NAMALWA (cell line): ENCODE results near the gene VIPR1.
A peak's percentile ranks its signal among the peaks of the same experiment; 100 is the strongest.

Experiments used
- DNase-seq: peaks from one replicate; pipeline ENCODE4 v3.0.0-alpha.2; 2015; ENCODE audit warnings: low spot score

VIPR1 gene

DNA sequence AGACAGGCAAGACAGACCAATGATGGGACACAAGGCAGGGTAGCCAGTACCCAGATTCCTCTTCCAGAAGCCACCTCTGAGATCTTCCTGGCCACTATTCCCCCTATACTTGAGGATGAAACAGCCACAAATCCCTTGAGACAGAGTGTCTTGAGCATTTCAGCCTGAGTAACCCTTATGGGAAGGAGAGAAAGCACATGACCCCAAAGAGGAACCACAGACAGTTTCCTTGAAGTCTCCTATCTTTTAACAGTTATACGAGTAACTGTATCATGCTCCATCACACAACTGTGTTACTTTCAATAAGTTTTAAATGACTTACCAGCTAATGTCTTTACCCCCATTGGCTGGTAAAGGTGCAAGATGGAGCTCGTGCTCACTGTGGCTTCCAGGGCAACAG, 9.3 kb downstream of the VIPR1 start:
- DNase-seq = no peak

DNA sequence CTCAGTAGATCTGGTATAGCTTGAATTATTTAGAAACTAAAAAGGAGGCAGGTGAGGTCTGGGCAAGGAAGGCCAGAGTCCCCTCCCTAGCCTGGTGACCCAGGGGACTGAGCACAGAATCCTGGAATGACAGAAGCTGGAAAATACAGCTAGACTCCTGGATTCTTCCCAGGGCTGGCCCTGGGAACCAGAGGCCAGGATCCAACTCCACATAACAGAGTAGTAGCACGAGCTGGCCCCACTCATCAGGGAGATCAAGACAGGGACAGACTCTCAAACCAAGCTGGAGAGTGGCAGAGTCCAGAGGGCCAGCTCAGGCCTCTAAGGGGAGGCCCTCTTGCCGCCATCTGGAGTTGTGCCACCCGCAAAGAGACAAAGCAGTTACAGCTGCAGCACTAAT, 10.7 kb downstream of the VIPR1 start:
- DNase-seq = no peak

DNA sequence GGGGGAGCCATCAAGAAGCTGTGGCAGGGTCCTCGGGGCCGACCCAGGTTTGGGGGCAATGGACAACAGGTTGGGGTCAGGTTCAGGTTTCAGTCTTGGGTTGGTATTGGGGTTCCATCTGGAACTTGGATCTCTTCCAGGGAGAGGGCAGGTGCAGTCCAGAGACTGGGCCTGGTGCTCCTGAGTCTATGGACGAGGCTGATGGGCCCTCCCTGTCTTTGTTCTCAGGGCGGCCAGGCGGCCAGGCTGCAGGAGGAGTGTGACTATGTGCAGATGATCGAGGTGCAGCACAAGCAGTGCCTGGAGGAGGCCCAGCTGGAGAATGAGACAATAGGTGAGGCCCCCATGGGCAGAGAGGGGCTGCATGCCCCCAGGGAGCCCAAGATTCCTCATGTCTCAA, 11.1 kb downstream of the VIPR1 start:
- DNase-seq = no peak

DNA sequence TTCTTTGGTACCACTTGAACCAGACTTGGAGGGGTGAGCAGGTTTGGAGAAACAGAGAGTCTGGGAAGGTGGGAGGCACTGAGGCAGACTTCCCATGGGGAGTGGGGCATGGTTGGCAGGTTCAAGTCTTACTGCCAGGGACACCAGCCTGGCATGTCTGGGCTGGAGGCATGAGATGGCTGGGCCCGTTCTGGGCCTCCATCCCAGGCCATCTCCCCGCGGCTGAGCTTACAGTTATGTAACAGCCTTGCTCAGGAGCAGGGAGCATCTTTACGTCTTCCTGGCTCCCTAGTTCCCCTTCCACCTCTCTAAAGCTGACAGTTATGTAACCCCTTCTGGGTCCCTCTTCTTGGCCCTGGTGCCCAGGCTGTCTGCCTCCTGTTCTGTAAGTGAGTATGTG, 12.4 kb downstream of the VIPR1 start:
- no peak for DNase-seq

DNA sequence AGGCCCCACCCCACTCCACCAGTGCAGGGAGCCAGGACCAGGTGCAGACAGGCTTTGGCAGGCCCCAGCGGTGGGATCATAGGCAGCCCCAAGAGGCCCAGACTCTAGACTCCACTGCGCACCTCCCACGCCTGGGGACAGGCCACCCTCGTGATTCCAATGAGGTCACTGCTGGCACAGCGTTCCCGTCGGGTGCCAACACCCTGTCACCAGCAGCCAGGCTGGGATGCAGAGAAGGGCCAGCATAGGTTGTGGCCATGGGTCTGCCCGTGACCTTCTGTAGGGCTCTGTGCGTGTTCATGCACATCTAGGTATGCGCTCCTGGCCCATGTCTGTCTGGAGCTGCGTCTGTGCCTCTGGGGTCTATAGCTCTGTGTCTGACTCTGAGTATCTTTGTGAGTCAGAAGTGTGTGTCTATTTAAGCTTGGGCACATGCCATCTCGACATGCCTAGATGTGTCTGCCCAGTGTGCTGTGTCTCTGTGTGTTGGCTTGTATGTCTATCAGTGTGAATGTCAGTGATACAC, 13.0 kb downstream of the VIPR1 start:
- DNase-seq = no peak

DNA sequence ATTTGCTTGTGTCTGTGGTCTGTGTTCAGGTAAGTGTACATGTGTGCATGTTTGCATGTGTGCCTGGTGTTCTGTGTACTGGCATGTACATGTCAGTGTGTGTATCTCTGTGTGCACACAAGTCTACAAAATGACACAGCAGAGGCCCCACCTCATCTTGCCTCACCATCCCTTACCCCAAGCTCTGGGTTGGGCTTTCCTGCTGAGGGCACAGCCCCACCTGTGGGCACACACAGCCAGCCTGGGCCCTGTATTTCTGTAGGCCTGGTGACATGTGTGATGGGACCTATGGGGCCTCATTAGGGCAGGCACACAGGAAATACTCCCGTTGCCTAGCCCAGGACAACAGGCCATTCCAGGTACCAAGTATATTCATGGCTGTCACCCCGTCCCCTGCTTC, 13.5 kb downstream of the VIPR1 start:
- DNase-seq = no peak

DNA sequence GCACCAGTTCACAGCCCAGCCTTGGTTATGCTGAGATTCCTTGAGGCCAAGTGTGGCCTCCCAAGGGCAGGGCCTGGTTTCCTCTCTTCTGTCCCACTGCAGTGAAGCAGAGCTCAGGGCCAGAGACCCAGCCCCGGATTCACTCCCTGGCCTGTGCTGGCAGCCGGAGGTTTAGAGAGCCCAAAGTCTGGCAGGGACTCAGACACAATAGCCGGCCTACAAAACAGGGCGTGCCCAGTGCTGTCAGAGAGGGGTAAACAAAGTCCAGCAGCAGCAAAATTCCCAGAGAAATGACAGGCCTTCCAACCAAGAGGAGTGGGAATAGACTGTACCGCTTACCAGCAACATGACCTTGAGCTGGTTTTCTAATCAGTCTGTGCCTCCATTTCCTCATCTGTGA, 14.0 kb downstream of the VIPR1 start:
- DNase-seq = no peak

DNA sequence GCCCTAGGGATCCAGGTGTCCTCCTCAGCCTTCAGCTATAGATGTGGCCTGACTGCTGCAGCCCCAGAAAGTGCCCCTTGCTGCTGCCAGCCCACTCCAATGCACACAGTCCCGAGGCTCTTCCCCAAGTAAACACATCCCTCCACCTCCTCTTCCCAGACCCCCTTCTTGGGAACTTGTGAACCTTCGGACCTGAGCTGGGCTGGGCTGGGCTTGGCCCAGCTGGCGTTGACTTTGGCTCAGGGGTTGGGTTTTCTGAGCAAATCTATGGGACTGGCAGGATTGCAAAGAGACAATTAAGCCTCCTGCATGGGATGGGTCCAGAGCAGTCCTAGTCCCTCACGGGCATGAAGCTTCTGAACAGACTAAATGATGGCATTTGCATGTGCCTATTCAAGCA, 14.7 kb downstream of the VIPR1 start:
- DNase-seq = no peak

DNA sequence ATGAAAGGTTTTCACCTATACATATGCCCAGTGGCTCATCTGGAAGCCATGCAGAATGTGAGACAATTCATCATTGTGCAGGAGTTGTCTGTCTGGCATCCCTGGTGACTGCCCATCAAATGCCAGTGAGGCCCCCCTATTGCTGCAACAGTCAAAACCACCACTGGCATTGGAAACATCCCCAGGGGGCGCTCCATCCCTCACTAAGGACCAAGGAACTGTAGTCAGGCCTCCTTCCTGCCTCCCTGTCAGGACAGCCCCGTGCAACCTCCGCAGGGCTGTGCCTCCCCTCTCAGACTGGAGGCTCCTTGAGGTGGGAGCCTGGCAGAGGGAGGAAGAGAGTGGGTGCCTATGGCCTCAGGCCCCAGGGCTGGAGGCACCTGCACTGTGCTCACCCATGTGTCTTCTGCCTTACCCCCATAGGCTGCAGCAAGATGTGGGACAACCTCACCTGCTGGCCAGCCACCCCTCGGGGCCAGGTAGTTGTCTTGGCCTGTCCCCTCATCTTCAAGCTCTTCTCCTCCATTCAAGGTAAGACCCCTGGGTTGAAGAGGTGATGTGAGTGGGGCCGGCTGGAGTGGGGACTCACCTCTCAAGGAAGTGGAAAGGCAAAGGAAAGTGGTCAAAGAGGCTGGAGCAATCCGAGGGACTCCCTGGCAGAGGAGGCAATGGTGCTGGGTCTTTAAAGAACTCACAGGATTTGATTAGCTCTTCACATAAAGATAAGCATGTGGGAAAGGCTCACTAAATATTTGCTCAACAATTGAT, 16.5 kb downstream of the VIPR1 start:
- peak; percentile 24 for DNase-seq

DNA sequence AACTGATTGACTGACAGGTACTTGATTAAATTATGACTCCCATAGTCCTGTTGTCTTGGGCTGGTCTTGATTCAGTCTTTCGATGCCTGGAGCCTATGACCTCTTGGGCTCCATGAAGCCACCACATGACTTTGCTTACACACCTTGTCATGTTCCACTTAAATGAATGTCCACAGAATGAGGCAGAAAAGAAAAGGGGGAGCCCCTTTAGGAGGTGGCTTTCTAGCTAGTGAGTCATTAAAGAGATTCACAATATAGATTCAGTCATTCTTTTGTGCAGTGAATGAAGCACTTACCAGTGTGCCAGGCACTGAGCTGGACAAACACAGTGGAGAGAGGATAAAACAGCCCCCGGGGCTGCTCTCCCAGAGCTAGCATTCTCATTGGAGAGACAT, 17.1 kb downstream of the VIPR1 start:
- no peak for DNase-seq

DNA sequence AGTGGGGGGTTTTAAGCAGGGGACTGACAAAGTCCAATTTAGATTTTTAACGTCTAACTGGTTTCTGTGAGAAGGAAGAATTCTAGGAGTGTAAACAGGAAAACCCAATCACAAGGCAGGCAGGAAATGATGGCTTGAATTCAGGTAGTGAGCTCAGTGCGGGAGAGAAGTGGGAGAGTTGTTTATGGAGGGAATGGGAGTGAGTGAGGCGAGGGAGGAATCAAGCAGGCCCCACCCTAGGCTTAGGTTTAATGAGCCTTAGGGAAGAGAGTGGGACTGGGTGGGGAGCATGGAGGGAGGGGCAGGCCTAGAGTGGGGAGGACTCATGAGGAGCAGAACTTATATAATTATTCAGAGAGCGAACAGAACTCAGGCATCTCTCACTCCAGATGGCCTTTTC, 17.9 kb downstream of the VIPR1 start:
- DNase-seq = no peak

DNA sequence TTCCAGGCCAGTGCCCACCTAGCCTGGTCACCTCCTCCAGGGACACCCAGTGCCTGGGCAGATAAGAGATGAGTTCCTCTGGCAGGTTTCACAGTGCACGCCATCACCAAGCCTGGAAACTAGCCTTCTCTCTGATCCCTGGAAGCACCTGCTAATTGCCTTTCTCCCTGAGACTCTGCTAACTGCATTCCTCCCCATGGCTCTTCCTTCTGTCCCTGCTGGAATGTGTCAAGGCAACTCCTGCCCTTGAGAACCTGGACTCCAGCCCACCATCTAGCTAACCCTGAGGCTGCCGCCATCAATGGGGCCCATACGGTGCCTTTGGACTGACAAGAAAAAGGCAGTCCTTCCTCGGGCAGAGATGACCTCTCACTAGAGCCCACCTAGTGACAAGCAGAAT, 18.5 kb downstream of the VIPR1 start:
- DNase-seq = no peak

DNA sequence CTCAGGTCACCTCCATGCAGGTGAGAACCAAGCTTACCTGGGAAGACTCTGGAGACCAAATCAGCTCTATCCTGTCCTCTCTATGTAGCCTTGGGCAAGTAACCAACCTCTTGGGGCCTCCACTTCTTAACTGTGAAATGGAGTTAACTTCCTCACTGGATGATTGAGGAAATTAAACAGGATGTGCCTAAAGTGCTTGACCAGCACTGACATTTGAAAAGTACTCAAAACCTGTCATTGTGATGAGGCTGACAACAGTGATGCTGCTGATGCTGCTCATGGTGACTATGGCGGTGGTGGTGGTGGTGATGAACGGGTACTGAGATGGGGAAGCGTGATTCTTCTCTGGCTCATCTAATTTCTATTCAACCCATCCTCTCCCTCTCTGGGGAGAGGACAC, 22.3 kb downstream of the VIPR1 start:
- DNase-seq = no peak

DNA sequence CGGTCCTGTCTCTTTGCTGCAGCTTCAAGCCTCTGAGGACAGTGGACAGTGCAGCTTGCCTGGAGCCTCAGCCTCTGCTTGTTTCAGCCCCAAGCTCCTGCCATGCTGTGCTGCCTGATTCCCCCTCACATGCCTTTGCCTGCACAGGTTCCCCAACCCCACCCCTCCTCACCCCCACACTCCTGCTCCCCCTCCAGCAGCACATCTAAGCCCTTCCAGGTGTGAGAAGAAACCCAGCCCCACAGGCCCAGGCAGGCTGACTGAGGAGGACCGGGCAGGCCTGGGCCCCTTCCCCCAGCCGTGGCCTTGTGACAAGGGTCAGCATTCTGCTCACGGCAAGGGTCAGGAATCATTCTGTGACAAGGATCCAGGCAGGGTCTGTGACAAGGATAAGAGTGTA, 22.8 kb downstream of the VIPR1 start:
- no peak for DNase-seq

DNA sequence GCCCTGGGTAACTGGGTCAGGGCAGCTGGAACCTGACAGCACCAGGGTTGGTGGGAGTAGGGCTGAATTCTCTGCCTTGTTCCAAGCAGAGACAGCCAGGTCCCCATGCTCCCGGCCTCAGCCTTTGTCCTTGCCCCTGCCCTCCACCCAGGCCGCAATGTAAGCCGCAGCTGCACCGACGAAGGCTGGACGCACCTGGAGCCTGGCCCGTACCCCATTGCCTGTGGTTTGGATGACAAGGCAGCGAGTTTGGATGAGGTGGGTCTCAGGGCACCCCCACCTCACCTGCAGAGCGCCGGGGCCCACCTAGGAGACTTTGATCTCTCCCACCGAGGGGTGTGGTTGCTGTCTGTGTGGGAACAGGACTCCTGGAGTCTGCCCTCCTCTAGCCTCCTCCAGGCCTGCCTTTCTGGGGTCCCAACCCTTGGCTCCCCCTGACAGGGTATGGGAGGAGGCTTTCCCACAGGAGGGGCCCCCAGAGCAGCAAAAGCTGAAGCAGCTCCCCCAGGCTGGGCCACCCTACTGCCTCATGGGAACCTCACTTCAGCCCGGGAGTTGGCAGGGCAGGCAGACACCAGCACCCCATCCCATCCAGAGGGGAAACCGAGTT, 23.4 kb downstream of the VIPR1 start:
- no peak for DNase-seq

DNA sequence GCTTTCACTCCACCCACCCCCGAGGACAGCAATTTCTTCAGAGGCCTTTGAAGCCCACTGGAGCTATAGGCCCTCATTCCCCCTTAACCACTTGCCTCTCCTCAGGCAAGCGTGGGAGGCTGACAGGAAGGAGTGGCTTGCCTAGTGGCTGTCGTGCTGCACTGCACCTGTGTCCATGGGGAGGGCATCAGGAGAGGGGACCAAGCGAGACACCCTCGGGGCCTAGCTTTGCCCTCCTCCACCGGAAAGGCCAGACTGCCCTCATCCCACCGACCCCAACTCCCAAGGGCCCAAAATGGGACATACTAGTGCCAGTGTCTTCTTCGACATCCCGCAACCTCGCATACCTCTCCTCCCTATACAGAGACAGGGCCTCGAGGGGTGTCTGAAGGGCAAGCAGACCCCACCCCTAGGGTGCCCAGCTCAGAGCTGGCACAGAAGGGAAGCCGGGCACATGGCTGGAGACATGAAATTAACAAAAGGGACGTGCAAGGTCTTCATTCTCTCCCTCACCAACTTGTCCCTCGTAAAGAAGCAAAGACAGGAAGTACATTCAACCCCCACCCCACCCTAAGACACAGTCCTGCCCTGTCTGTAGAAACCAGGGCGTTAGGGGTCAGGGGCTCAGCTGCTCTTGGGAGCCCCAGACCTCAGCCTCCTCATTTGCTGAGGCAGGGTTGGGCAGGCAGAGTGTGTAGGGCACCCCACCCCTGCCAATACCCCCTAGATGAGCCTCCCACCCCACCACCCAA, 24.3 kb downstream of the VIPR1 start:
- no peak for DNase-seq

DNA sequence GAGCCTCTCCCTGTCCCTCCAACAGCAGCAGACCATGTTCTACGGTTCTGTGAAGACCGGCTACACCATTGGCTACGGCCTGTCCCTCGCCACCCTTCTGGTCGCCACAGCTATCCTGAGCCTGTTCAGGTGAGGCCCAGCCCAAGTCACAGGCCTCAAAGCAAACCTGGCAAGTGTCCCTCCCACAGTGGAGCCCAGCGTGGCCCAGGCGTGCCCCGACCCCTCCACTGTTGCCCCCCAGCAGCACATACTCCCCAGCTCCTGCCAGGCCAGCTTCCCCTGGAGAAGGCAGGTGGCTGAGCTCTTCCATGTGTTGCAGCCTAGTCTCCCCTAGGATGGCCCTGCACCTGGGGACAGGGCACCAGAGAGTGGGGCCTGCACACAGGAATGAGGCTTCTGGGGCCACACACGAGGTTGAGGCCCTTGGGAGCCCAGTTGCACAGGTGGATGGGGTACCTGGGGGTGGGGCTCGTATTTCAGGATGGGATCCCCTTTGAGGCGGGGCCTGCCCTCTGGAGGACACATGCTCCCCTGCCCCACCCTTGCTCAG, 25.0 kb downstream of the VIPR1 start:
- no peak for DNase-seq

DNA sequence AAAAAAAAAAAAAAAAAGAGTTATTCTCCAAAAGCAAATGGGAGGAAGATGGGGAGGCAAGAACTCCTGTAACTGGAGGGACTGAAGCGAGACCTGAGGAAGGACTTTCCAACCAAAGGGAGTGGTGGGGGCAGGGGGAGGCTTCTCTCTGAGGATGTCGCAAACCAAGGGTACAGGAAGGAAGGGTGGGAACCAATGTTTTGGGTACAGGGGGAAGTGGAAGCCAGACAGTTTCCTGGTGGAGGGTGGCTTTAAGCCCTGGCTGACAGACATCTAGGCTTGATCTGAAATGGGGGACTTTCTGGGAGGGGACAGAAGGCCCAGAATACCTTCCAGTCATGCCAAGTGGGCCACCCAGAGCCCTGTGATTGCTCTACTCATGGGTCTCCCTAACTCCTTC, 27.0 kb downstream of the VIPR1 start:
- no peak for DNase-seq

DNA sequence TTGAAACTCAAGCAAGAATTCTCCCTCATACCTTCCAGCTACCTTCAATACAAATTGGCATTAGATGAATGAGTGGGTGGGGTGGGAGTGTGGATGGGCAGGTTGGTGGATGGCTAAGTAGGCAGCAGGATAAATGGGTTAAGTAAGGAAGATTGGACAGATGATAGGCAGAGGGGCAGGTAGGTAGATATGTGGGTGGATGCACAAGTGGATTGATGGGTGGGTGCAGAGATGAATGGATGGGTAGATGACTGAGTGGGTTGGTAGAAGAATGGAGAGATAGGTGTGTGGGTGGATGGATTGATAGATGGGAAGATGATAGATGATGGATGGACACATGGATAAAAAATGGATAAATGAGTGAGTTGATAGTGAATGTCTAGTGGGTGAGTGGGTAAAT, 27.6 kb downstream of the VIPR1 start:
- DNase-seq = no peak

DNA sequence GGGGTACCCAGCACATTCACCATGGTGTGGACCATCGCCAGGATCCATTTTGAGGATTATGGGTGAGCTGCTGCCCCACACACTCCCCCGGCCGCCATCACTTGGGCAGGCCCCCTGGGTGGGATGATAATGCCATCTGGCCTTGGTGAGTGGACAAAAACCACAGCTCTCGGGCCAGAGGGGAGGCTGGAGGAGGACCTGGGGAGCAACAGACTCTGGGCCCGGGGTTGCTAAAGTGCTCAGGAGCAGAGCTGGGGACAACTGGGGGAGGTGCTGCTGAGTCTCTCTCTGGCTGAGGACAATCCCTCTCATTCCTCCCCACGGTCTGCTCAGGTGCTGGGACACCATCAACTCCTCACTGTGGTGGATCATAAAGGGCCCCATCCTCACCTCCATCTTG, 29.0 kb downstream of the VIPR1 start:
- DNase-seq = no peak

DNA sequence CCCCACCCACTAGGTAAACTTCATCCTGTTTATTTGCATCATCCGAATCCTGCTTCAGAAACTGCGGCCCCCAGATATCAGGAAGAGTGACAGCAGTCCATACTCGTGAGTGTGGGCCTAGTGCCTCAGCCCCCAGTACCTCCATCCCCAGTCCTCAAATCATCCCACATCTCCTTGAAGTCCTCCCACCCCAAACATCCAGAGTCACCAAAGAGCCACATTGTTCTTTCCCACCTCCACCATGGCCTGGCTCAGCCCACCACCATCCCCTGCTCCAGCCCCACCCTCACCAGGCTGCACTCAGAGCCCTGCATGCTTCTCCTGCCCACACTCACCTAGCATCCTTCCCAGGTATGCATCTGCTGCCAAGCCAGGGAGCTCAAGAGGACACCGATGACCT, 29.8 kb downstream of the VIPR1 start:
- no peak for DNase-seq

DNA sequence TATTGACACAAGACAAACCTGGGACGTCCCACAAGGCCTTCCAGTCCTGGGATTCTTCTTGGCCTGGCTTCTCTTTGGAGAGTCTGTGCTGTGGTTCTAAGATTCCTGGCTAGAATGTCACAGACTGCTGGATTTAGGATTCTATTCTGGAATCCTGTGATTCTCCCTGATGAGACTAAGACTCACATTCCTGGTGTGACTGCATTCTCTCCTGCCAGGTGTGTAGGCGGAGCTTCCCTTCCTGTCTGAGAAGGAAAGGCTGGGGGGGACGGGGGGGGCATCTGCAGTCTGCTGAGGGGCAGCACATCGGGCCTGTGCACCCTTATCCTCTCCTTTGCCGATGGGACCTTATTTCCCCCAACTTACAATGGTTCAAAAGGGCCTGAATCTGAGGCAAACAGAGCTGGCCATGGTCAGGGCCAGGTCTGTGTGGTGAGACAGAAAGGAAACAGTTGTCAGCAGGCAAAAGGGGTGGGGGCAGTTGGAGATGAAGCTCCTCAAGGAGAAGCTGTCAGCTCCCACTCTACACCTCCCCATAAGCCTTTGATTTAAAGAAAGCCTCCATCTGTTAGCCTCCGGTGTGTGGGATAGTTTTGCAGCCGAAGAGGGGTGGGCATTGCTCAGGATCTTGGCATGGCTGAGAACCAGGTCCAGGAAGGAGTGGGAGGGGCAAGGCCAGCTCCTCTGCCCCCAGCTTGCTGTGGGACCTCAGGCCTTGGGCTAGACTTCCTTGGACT, 30.9 kb downstream of the VIPR1 start:
- DNase-seq = no peak
